Measurements from ENCODE around the gene PTPRG.

DNA sequence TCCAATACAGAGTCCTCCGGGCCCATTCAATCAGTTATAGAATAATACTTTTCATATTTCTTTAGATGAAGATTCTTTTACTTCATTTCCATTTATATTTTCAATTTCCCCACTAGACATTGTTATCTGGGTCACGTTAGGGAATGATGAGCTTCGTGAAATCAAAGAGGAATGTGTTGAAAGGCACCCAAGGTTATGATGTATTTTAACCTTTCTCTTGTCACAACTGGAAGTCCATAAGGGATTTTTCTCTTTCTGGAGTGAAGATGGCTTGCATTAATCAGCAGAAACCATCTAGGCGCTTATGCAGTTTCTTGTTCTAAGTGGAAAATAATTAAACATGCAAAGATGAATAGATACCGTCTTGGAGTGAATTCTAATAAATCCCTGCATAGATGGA lies 631.5 kb downstream of the PTPRG start:
- TF ChIP-seq, protein P1, sequence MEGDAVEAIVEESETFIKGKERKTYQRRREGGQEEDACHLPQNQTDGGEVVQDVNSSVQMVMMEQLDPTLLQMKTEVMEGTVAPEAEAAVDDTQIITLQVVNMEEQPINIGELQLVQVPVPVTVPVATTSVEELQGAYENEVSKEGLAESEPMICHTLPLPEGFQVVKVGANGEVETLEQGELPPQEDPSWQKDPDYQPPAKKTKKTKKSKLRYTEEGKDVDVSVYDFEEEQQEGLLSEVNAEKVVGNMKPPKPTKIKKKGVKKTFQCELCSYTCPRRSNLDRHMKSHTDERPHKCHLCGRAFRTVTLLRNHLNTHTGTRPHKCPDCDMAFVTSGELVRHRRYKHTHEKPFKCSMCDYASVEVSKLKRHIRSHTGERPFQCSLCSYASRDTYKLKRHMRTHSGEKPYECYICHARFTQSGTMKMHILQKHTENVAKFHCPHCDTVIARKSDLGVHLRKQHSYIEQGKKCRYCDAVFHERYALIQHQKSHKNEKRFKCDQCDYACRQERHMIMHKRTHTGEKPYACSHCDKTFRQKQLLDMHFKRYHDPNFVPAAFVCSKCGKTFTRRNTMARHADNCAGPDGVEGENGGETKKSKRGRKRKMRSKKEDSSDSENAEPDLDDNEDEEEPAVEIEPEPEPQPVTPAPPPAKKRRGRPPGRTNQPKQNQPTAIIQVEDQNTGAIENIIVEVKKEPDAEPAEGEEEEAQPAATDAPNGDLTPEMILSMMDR (IDR thresholded peaks at IDR 0.05; ENCODE audit: low read depth, low read length, missing input control) = no peak
- TF ChIP-seq GABPA (IDR thresholded peaks at IDR 0.05 in 1 of 2, conservative IDR thresholded peaks at IDR 0.05 in 1 of 2) (no peak), YY1 (IDR thresholded peaks at IDR 0.05) (no peak), RXRA (IDR thresholded peaks at IDR 0.05) (no peak)
- TF ChIP-seq, protein P2, sequence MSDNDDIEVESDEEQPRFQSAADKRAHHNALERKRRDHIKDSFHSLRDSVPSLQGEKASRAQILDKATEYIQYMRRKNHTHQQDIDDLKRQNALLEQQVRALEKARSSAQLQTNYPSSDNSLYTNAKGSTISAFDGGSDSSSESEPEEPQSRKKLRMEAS (IDR thresholded peaks at IDR 0.05) = no peak

Data from liver (tissue), 3 donors.